HT-29 (cell line): ENCODE measurements around the gene SDK1. TPM values are rescaled to one million over a fixed set of nuclear protein-coding genes. Genes with fewer than 3 reads are reported as not detected.
"Not testable (repeated sequence)": the region's sequence is repeated elsewhere in the genome, so short reads cannot be mapped to it uniquely, and the experiment has no call there.

Source experiments
- DNase-seq: peaks from one replicate; pipeline ENCODE4 v3.0.0-alpha.2; 2015; ENCODE audit warnings: low spot score
- total RNA-seq: library from RNA; depleted of rRNA; stranded (reverse); fragments of >200 nt; shearing (Covaris generic); gene quantifications from 2 replicates; pipeline ENCODE4 v1.2.3, GENCODE V29; 2014

The SDK1 gene
- total RNA-seq, 1 experiment from 2014 or later, result not detected

- DNase-seq, result not testable (repeated sequence)
Measured at GRCh38 chr7:4094158-4094557, 793.1 kb downstream of the SDK1 start.

DNA sequence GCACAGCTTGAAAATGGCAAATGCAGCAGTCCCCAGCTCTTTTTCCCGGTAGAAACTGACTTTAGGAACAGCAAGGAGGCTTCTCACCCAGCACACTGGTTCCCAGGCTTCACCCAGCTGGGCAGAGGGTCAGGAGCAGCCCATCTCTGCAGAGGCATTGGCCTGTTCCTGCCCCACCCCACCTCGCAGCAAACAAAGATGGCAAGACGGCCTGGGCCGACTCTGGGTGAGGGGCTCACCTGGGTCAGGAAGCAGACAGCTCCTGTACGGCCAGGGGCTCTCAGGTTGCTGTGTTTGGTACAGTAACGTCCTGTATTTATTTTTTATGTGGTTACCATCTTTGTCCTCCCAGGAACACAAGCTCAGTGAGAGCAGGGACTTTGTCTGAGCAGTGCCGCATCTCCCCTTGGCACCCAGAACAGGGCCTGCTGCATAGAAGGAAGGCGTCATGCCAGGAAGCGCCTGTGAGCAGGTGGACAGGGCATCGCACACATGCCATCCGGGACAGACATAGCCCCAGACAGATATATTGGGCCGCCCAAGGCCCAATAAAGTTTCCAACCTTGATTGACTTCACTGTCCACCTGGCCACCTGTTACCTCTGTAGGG, 796.1 kb downstream of the SDK1 start:
- no peak for DNase-seq

- DNase-seq, result no peak
Measured at GRCh38 chr7:4098169-4098568, 797.1 kb downstream of the SDK1 start.

DNA sequence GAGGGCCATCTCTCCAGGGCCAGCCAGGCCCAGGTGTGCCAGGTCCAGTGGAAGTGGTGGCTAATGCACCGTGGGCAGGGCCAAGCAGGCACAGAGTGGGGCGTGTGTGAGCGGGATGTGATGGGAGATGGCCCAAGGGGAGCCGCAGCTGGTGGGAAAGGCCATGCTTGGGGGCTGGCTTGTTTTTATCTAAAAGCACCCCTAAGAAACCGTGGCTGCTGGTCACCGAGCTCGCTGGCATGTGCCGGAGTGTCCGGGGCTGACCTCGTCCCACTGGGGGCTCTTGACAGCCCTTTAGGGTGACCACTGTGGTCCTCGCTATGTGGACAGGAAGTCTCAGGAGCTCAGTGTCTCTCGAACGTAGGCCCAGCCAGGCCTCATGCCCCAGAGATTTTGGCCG, 798.6 kb downstream of the SDK1 start:
- no peak for DNase-seq

DNA sequence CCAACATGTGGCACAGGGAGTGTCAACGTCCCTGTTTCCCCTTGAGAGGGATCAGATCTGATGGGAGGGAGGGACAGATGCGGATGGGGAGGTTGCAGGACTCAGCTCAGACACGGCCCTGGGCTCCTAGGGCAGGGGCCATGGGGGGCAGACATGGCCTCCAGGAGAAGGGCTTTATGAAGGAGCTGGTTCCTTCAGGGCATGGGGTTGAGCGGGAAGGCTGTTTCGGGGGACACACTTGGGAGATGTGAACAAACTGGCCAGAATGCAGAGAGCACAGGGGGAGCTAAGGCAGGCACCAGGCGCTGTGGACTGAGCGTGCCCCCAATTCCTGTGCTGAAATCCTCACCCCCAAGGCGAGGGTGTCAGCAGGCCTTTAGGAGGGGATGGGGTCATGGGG, 799.1 kb downstream of the SDK1 start:
- no peak for DNase-seq

- no peak for DNase-seq
Measured at GRCh38 chr7:4100691-4101090, 799.6 kb downstream of the SDK1 start.

- DNase-seq, result no peak
Measured at GRCh38 chr7:4102231-4102841, 801.3 kb downstream of the SDK1 start.

DNA sequence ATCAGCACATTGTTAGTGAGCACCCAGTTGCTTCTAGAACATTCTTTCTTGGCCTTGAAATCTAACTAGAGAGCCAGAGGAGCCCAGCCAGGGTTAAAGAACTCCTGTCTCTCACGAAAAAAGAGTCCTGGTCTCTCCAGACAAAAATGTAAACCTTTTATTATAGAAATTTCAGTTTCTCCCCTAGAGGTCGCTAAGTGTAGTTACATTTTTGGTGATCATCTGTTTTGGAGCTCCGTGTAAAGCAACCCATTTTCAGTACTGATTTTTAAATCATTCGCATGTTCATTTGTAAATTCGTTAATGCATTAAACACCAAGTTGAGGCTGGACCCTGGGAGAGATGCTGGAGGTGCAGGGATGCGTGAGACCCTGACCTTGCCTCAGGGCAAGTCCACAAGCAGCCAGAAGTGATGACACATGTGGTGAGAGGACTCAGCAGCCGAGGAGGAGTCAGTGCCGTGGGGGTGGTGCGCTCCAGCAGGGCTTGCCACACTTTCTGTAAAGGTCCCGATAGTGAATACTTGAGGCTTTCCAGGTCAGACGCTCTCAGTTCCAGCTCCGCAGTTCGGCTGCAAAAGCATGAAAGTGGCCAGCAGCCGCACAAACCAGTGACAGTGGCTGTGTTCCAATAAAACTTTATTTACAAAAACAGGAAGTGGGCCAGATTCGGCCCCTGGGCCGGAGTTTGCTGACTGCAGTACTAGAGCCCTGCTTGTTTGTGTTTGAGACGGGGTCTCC, 802.5 kb downstream of the SDK1 start:
- DNase-seq, result peak; percentile 15

- DNase-seq, result no peak
Measured at GRCh38 chr7:4107839-4108238, 806.8 kb downstream of the SDK1 start.

DNA sequence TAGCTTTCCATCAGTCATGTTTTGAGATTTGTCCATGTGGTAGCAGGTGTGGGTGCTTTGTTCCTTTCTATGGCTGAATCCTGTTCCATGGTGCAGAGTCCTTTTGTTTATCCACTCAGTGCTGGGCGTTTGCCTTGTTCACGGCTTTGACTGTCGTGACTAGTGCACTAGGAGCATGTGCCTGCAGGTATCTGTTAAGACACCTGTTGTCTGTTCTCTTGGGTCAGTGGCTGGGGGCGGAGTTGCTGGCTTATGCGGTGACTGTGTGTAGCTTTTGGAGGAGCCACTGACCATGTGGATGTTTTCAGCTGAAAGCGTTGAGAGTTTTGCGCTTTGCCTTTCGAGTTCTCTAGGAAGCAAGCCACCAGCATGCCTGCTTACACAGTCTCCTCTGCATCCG, 807.9 kb downstream of the SDK1 start:
- DNase-seq, result no peak

- DNase-seq, result no peak
Measured at GRCh38 chr7:4109481-4110110, 808.5 kb downstream of the SDK1 start.

GRCh38 chr7:4110438-4110837, 809.4 kb downstream of the SDK1 start:
- DNase-seq, result no peak

GRCh38 chr7:4111166-4111565, 810.1 kb downstream of the SDK1 start:
- DNase-seq, result no peak

- DNase-seq, result no peak
Measured at GRCh38 chr7:4113271-4113670, 812.2 kb downstream of the SDK1 start.

DNA sequence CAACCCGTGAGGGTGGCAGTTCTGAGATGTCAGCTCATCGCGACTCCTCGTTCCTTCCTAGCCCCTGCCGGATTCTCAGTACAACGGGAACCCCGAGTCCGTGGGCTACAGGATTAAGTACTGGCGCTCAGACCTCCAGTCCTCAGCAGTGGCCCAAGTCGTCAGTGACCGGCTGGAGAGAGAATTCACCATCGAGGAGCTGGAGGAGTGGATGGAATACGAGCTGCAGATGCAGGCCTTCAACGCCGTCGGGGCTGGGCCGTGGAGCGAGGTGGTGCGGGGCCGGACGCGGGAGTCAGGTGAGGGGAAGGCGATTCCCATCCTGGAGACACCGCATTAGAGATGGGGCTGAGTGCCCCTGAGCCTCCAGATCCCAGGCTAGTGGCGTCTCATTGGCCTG, 812.9 kb downstream of the SDK1 start:
- no peak for DNase-seq

GRCh38 chr7:4115442-4115841, 814.4 kb downstream of the SDK1 start:
- no peak for DNase-seq

GRCh38 chr7:4115941-4116610, 815.0 kb downstream of the SDK1 start:
- no peak for DNase-seq

DNA sequence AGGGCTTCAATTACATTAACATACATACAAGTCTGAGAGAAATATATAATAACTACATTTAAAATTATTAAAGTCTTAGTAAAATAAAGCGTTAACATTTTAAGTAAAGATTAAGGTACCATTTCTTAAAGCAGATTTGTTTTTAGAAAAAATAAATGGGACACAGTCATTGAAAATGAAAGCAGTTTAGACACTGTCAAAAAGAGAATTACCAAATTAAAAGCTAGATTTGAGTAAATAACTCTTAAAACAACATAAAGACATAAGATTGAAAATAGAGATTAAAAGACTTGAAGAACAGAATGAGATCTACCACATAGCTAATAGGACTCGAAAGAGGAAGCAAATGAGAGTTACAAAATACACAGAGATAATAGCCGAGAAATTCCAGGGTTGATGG, 818.8 kb downstream of the SDK1 start:
- DNase-seq, result no peak

GRCh38 chr7:4123346-4123745, 822.3 kb downstream of the SDK1 start:
- DNase-seq, result no peak

DNA sequence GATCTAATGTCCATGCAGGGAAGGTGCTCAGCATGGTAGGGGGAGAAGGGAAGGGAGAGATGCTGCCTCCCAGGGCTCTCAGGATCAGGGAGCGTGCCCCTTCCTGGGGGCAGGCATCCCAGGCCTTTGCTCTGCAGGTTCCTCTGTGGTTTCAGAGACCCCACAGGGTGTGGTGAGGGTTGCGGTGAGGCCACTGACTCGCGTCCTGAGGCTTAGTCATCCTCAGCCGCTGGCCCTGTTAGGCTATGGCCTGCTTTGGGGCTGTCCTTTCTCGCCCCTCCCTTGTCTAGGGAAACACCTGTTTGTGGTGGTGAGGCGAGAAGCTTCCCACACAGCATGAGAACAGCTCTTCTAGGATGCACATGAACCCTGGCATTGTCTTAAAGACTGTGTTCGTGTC, 822.8 kb downstream of the SDK1 start:
- DNase-seq, result no peak

DNA sequence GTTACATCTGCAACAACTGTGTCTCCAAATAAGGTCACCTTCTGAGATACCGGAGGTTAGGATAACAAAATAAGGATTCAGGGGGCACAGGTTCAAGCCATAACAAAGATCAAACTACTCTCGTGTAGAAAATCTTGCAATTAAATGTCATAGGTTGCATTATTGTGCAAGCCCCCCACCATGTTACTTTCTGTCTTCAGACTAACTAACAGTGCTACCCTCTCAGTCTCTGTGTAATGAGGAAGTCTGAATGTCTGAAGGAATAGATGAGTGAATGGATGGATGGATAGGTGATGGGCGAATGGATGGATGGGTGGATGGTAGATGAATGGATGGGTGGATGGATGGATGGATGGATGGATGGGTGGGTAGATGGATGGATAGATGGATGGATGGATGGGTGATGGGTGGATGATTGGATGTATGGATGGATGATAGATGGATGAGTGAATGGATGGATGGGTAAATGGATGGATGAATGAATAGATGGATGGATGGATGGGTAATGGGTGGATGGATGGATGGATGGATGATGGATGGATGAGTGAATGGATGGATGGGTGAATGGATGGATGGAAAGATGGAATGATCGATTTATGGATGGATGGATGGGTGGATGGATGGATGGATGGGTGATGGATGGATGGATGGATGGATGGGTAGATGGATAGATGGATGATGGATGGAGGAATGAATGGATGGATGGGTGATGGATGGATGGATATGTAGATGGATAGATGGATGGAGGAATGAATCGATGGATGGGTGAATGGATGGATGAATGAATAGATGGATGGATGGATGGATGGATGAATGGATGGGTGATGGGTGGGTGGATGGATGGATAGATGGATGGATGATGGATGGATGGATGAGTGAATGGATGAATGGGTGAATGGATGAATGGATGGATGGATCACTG, 823.8 kb downstream of the SDK1 start:
- no peak for DNase-seq
